OCI-LY1 (cell line): ENCODE data around the gene RCN1.

Experiments
- H2AFZ ChIP-seq: fragments of 200-600 bp; sonication (generic), shearing (Covaris generic); 2 replicates; pipeline ENCODE4 v1.6.0; 2014; ENCODE audit warnings: antibody characterized with exemption, mild to moderate bottlenecking, low read length
- H3F3A ChIP-seq: fragments of 200-600 bp; sonication (generic), shearing (Covaris generic); 2 replicates; pipeline ENCODE4 v1.6.0; 2014; ENCODE audit warnings: mild to moderate bottlenecking, antibody characterized with exemption, low read length, moderate library complexity; ENCODE audit not compliant: insufficient read depth
- H3K27ac ChIP-seq: fragments of 200-600 bp; sonication (generic); 2 replicates; pipeline ENCODE4 v1.5.1; 2014; ENCODE audit warnings: low read length, mixed run types, mild to moderate bottlenecking, low read depth; ENCODE audit not compliant: poor library complexity, severe bottlenecking
- H3K27me3 ChIP-seq: fragments of 200-600 bp; sonication (generic); 2 replicates; pipeline ENCODE4 v1.6.0; 2014; ENCODE audit warnings: antibody characterized with exemption, mild to moderate bottlenecking, low read length, moderate library complexity; ENCODE audit not compliant: insufficient read depth
- H3K36me3 ChIP-seq: fragments of 200-600 bp; sonication (generic); 2 replicates; pipeline ENCODE4 v1.6.1; 2014; ENCODE audit warnings: mild to moderate bottlenecking, antibody characterized with exemption, low read length, moderate library complexity, mixed read lengths; ENCODE audit not compliant: insufficient read depth
- H3K4me1 ChIP-seq: fragments of 200-600 bp; sonication (generic); 2 replicates; pipeline ENCODE4 v1.5.1; 2014; ENCODE audit warnings: mild to moderate bottlenecking, low read length, moderate library complexity; ENCODE audit not compliant: insufficient read depth, severe bottlenecking
- H3K4me2 ChIP-seq: fragments of 200-600 bp; sonication (generic), shearing (Covaris generic); 2 replicates; pipeline ENCODE4 v1.6.1; 2014; ENCODE audit warnings: low read length
- H3K4me3 ChIP-seq: fragments of 200-600 bp; sonication (generic); 2 replicates; pipeline ENCODE4 v1.5.1; 2014; ENCODE audit warnings: low read length, low read depth, mild to moderate bottlenecking, mixed read lengths; ENCODE audit not compliant: poor library complexity, severe bottlenecking
- H3K79me2 ChIP-seq: fragments of 200-600 bp; shearing (Covaris generic); 2 replicates; pipeline ENCODE4 v1.6.1; 2016; ENCODE audit warnings: mixed run types, low read length, mixed read lengths; ENCODE audit not compliant: insufficient read depth
- H3K9ac ChIP-seq: fragments of 200-600 bp; sonication (generic), shearing (Covaris generic); 2 replicates; pipeline ENCODE4 v1.6.1; 2014; ENCODE audit warnings: mild to moderate bottlenecking, low read length, mixed read lengths
- H3K9me2 ChIP-seq: fragments of 200-600 bp; sonication (generic), shearing (Covaris generic); 2 replicates; pipeline ENCODE4 v1.6.1; 2014; ENCODE audit warnings: low read depth, mild to moderate bottlenecking, low read length, mixed read lengths
- H3K9me3 ChIP-seq: fragments of 200-600 bp; shearing (Covaris generic); 2 replicates; pipeline ENCODE4 v1.6.1; 2014; ENCODE audit warnings: low read length, mixed read lengths
- H4K20me1 ChIP-seq: fragments of 200-600 bp; sonication (generic), shearing (Covaris generic); 2 replicates; pipeline ENCODE4 v1.6.0; 2016; ENCODE audit warnings: mild to moderate bottlenecking, low read length; ENCODE audit not compliant: insufficient read depth
- CTCF ChIP-seq: fragments of 200-600 bp; sonication (generic), shearing (Covaris generic); IDR thresholded peaks from 2 replicates; pipeline ENCODE4 v1.5.1; 2017; ENCODE audit warnings: mild to moderate bottlenecking, antibody characterized with exemption, low read length, moderate library complexity, mixed read lengths
- EZH2 ChIP-seq: fragments of 200-600 bp; sonication (generic), shearing (Covaris generic); IDR thresholded peaks from 2 replicates; pipeline ENCODE4 v1.8.0; 2017; ENCODE audit warnings: borderline replicate concordance, mixed run types, mild to moderate bottlenecking, antibody characterized with exemption, low read length, moderate library complexity, mixed read lengths

The RCN1 gene

GRCh38 chr11:32073644-32074026 lies 17.2 kb upstream of the RCN1 start:
- no peaks in the 10 kb centered on the region for H3K9me3 ChIP-seq
- no peak overlapping the region for H2AFZ ChIP-seq
- no peaks in the 10 kb centered on the region for H3K27me3 ChIP-seq
- no peak overlapping the region for H3K4me3 ChIP-seq
- H3F3A ChIP-seq: no peaks in the 10 kb centered on the region
- TF ChIP-seq CTCF: no peak
- no peaks in the 10 kb centered on the region for H3K79me2 ChIP-seq
- H3K9ac ChIP-seq: no peak overlapping the region
- no peaks in the 10 kb centered on the region for H3K4me1 ChIP-seq
- H3K36me3 ChIP-seq: no peaks in the 10 kb centered on the region
- H4K20me1 ChIP-seq: no peaks in the 10 kb centered on the region
- H3K27ac ChIP-seq: no peak overlapping the region
- H3K4me2 ChIP-seq: no peak overlapping the region
- H3K9me2 ChIP-seq: no peaks in the 10 kb centered on the region

- H3K9ac ChIP-seq: no peak overlapping the region
- no peak overlapping the region for H2AFZ ChIP-seq
- no peaks in the 10 kb centered on the region for H4K20me1 ChIP-seq
- H3K4me1 ChIP-seq: no peaks in the 10 kb centered on the region
- H3K79me2 ChIP-seq: no peaks in the 10 kb centered on the region
- no peaks in the 10 kb centered on the region for H3K36me3 ChIP-seq
- no peaks in the 10 kb centered on the region for H3F3A ChIP-seq
- no peak overlapping the region for H3K4me2 ChIP-seq
- no peaks in the 10 kb centered on the region for H3K9me2 ChIP-seq
- TF ChIP-seq EZH2: no peak
- no peak for TF ChIP-seq CTCF
- no peak overlapping the region for H3K4me3 ChIP-seq
- no peaks in the 10 kb centered on the region for H3K9me3 ChIP-seq
- no peaks in the 10 kb centered on the region for H3K27me3 ChIP-seq
- H3K27ac ChIP-seq: no peak overlapping the region
Measured at GRCh38 chr11:32079553-32079952, 11.3 kb upstream of the RCN1 start.

- H4K20me1 ChIP-seq: no peaks in the 10 kb centered on the region
- H3K9me2 ChIP-seq: no peaks in the 10 kb centered on the region
- H3F3A ChIP-seq: no peaks in the 10 kb centered on the region
- no peak for TF ChIP-seq CTCF
- no peak overlapping the region for H3K9ac ChIP-seq
- H3K79me2 ChIP-seq: no peaks in the 10 kb centered on the region
- H3K9me3 ChIP-seq: no peaks in the 10 kb centered on the region
- no peaks in the 10 kb centered on the region for H3K4me1 ChIP-seq
- H3K27me3 ChIP-seq: no peaks in the 10 kb centered on the region
- no peak overlapping the region for H3K27ac ChIP-seq
- H3K36me3 ChIP-seq: no peaks in the 10 kb centered on the region
- no peak overlapping the region for H3K4me2 ChIP-seq
- no peak overlapping the region for H3K4me3 ChIP-seq
- no peak overlapping the region for H2AFZ ChIP-seq
Measured at GRCh38 chr11:32080361-32080980, 10.4 kb upstream of the RCN1 start.
